ENCODE data around the gene KRTAP5-2.
A peak's percentile ranks its signal among the peaks of the same experiment; 100 is the strongest.

Gene KRTAP5-2

DNA sequence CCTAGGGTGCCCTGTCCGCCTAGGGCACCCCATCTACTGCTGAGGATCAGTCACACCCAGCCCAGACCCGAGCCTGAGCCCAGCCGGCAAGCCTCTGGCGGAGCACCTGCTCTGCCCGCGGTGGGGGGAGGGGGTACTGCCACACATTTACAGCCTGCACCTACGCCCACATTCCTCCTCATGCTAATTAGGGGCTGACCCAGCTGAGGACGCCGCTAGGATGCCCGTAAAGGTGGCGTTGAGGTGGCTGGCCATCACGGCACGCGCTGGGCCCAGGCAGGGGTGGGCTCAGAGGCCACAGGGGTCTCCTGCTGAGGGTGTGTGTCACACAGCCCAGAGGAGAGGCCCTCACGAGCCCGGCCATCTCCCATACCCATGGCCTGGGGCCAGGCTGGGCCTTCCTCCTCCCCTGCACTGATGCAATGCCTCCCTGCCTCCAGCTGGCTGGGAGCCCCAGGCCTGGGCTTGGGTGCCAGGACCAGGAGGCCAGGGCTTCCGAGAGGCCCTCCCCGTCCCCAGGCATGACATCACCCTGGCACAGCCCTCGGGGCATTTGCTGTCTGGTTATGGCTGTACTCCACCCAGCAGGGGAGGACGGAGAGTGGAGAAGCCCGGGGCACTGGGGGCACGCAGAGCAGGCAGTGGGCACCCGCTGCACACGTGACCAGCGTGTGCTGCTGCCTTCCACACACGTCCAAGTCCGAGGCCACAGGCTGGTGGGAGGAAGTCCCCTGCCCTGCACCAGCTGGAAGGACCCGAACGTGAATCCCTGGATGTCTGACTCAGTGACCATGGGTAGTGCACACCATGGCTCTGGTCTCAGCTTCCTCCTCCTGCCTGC is 38.8 kb downstream of the KRTAP5-2 start:
- TF ChIP-seq, protein P1, sequence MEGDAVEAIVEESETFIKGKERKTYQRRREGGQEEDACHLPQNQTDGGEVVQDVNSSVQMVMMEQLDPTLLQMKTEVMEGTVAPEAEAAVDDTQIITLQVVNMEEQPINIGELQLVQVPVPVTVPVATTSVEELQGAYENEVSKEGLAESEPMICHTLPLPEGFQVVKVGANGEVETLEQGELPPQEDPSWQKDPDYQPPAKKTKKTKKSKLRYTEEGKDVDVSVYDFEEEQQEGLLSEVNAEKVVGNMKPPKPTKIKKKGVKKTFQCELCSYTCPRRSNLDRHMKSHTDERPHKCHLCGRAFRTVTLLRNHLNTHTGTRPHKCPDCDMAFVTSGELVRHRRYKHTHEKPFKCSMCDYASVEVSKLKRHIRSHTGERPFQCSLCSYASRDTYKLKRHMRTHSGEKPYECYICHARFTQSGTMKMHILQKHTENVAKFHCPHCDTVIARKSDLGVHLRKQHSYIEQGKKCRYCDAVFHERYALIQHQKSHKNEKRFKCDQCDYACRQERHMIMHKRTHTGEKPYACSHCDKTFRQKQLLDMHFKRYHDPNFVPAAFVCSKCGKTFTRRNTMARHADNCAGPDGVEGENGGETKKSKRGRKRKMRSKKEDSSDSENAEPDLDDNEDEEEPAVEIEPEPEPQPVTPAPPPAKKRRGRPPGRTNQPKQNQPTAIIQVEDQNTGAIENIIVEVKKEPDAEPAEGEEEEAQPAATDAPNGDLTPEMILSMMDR (IDR thresholded peaks at IDR 0.05; ENCODE audit: low read length, missing control alignments), result no peak
- DNase-seq (ENCODE audit: low read depth), result peak; percentile 80
- H3K4me3 ChIP-seq (replicated peaks; ENCODE audit: low read depth, low read length), result no peak overlapping the region

DNA sequence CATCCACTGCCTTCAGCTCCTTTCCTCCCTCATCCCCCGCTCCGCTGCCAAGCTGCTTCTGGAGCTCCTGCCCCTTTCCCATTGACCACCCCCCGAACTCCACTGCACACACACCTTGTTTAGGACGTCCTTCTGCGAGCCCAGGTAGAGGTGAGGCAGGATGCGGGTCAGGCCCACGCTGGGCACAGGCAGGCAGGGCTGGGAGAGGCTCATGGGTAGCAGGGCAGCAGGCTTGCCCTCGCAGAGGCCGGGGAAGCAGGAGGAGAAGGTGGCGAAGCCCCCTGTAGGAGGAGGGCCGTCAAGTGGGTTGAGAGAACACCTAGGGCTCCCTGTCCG is 39.4 kb downstream of the KRTAP5-2 start:
- DNase-seq (ENCODE audit: low read depth), result no peak
- H3K4me3 ChIP-seq (replicated peaks; ENCODE audit: low read depth, low read length), result no peak overlapping the region
- TF ChIP-seq, protein P1 (IDR thresholded peaks at IDR 0.05; ENCODE audit: low read length, missing control alignments), result no peak

DNA sequence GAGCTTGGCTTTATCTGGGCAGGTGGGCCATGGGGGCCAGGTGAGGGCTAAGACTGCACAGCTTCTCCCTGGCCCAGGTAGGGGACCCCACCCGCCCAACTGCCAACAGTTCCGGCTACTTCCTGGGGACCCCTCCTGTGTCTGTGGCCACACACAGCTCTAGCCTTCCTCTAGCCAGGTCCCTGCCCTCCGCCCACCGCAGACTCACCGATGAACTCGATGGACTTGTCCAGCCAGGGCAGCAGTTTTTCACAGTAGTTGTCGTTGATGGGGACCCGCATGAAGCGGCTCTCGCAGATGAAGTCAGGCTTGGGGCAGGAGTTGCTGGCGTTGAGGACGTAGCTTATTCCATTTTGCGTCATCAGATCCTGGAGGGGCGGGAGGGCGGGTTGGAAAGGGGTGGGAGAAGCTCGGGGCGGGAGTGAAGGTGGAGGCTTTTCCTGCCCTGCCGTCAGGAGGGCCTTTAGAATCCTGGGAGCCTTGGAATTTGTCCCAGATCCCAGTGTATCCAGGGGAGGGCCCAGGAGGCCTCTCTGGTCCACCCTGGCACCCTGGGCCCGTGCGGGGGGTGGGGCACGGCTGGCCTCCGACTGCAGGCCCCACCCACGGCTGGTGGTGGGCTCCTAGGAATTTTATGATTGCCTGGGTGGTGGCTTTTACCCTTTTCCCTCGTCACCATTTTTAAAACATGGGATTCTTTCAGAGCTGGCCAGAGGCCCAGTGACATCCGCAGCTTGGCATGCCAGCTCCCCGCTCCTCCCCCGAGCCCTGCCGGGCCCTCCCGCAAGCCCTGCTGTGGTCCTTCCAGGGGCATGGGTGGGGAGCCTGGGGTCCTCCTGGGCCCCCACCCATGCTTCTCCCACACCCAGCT is 40.0 kb downstream of the KRTAP5-2 start:
- TF ChIP-seq, protein P1 (IDR thresholded peaks at IDR 0.05; ENCODE audit: low read length, missing control alignments), result no peak
- H3K4me3 ChIP-seq (replicated peaks; ENCODE audit: low read depth, low read length), result no peak overlapping the region
- peak; percentile 81 for DNase-seq (ENCODE audit: low read depth)

DNA sequence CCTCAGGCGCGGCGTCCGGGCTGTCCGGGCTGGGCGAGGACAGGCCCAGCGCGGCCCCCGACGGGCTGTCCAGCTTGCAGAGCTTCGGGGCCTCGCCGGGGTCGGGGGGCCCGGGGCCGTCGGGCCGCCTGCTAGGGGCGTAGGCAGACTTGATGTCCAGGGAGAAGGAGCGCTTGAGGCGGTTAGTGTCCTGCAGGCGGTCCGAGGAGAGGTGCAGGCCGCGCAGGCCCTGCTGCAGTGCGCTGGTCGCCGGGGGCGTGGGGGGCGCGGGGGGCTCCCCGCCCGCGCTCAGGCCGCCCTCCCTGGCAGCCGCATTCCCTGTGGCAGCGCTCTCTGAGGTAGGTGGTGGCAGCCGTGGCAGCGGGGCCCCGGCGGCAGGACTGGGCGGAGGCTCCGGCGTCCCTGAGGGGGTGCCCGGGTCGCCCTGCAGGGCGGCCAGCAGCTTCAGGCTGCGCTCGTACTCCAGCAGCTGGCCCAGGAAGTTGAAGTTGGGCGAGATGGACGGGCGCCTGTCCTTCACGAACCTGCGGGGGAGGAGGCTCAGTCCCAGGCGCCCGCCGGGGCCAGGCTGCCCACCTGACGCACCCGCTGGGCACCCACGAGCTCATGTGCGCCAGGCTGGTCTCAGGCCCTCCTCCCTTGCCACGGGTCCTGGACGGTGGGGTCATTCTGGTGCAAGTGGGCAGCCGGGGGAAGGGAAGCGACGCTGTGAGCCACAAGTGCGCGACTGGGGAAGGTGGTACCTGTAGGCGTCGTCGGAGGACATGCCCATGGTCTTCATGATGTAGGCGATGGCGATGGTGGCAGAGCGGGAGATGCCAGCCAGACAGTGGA is 40.8 kb downstream of the KRTAP5-2 start:
- TF ChIP-seq, protein P1 (IDR thresholded peaks at IDR 0.05; ENCODE audit: low read length, missing control alignments), result no peak
- H3K4me3 ChIP-seq (replicated peaks; ENCODE audit: low read depth, low read length), result no peak overlapping the region
- no peak for DNase-seq (ENCODE audit: low read depth)

DNA sequence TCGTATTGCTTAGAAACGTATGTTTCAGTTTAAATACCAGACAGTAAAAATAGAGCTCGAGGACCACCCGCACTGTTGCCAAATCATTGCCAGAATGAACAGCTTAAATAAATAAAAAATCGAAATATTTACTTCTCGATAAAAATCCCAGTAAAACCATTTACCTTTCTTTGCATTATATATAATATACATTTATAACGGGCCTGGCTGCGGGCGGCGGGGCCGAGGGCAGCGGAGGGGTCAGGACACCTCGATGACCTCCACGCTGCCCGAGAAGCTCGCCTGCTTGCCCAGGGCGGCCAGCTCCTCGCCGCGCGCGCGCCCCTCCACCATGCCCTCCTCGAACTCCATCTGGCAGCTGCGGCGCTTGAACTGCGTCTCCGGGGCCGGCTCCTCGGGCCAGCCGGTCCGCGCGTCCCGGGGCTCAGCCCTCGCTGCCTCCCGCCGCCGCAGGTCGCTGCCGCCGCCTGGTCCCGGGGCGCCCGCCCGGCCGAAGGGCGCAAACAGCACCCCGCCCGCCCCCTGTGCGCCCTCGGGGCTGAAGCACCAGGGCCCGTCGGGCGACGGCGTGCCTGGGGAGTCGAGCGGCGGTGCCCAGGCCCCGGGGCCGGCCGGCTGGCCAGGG is 41.7 kb downstream of the KRTAP5-2 start:
- DNase-seq (ENCODE audit: low read depth), result no peak
- TF ChIP-seq, protein P1 (IDR thresholded peaks at IDR 0.05; ENCODE audit: low read length, missing control alignments), result no peak
- no peak overlapping the region for H3K4me3 ChIP-seq (replicated peaks; ENCODE audit: low read depth, low read length)

DNA sequence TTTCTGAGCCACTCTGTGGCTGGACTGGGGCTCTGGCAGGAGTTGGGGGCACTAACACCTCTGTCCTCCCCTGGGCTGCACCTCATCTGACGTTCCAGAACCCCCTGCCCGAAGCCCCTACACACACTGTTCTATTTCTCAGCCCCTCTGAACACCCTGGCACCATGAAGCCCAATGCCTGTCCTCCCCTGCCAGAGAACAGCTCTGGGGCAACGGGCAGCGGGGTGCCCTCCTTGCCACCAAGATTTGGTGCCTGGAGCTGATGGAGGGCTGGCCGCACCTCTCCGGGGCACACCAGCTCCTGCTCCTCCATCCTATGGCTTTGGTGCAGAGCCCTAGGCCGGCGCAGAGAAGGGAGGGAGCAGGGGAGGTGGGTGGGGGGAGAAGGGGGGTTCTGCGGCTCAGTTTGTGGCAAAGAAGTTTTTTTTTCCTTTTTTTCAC is 42.4 kb downstream of the KRTAP5-2 start:
- TF ChIP-seq, protein P1 (IDR thresholded peaks at IDR 0.05; ENCODE audit: low read length, missing control alignments), result no peak
- H3K4me3 ChIP-seq (replicated peaks; ENCODE audit: low read depth, low read length), result no peak overlapping the region
- DNase-seq (ENCODE audit: low read depth), result no peak
